Kidney epithelial cell (primary cell): ENCODE measurements around the gene PBX4. TPM values are rescaled to one million over a fixed set of nuclear protein-coding genes. Genes with fewer than 3 reads are reported as not detected.
A peak's percentile ranks its signal among the peaks of the same experiment; 100 is the strongest.

Experiments used
- DNase-seq: peaks from one replicate; pipeline ENCODE4 v3.0.0-alpha.2; 2010; ENCODE audit warnings: low read depth
- H3K27me3 ChIP-seq: 2 replicates; pipeline ENCODE4 v1.6.0; 2011; ENCODE audit warnings: low read length; ENCODE audit not compliant: control insufficient read depth, insufficient read depth
- H3K36me3 ChIP-seq: 2 replicates; pipeline ENCODE4 v1.5.1; 2011; ENCODE audit warnings: low read length; ENCODE audit not compliant: control insufficient read depth, insufficient read depth
- H3K4me3 ChIP-seq: 2 replicates; pipeline ENCODE4 v1.5.1; 2011; ENCODE audit warnings: low read depth, mild to moderate bottlenecking, control low read depth, low read length
- total RNA-seq: library from RNA; depleted of rRNA; stranded (reverse); fragments of >200 nt; gene quantifications from 2 replicates; pipeline ENCODE4 v1.2.3, GENCODE V29; 2015
- TF ChIP-seq, protein P1 (sequence below): IDR thresholded peaks from 2 replicates; pipeline ENCODE4 v1.5.1; 2011; ENCODE audit warnings: mild to moderate bottlenecking, moderate library complexity, low read length, control low read depth, inconsistent platforms; ENCODE audit not compliant: insufficient read depth, poor library complexity, severe bottlenecking

Gene PBX4
- total RNA-seq, 1 donor from 2014 or later: 1.7 TPM

DNA sequence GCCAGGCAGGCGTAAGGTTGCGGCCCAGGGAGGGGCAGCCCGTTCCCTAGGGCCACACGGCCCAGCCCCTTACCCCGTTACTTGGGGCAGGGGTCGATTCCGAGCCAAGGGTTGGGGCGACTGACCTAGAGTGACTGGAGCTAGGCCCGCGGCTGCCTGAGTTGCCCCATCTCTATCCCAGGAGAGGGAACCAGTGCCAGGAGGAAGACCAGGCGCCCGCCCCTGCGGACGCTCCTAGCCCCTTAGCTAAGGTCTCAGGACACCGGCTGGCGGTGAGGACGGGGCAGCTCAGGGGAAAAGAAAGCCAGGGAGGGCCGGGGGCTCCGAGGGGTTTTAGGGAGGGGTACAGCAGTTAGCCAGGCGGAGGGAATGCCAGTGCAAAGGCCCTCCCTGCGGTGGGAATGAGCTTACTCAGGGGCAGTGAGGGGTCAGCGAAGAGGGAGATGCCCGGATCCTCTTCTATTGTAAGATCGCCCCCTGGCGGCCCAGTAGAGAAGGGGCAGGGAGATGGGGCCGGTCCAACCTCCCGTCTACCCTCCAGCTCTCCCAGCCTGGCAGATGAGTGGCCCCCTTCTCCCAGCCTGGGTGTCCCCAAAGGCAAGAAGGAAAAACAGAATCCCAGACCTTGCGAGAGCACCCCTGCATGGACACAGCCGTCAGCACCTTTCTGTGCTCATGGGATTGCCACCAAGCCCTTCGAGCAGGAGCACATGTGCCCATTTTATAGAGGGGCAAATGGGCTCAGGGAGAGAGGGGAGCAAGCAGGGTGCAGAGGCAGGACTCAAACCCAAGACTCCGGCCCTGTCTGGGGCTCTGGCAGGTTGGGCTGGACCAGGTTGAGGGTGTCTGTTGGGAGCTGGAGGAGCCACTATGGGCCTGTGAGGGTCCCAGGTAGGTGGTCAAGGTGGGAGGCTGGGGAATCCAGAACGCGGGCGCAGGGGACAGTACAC lies 64.1 kb downstream of the PBX4 start:
- TF ChIP-seq, protein P1, sequence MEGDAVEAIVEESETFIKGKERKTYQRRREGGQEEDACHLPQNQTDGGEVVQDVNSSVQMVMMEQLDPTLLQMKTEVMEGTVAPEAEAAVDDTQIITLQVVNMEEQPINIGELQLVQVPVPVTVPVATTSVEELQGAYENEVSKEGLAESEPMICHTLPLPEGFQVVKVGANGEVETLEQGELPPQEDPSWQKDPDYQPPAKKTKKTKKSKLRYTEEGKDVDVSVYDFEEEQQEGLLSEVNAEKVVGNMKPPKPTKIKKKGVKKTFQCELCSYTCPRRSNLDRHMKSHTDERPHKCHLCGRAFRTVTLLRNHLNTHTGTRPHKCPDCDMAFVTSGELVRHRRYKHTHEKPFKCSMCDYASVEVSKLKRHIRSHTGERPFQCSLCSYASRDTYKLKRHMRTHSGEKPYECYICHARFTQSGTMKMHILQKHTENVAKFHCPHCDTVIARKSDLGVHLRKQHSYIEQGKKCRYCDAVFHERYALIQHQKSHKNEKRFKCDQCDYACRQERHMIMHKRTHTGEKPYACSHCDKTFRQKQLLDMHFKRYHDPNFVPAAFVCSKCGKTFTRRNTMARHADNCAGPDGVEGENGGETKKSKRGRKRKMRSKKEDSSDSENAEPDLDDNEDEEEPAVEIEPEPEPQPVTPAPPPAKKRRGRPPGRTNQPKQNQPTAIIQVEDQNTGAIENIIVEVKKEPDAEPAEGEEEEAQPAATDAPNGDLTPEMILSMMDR: peak; percentile 74
- H3K27me3 ChIP-seq: no peaks in the 10 kb centered on the region
- DNase-seq: no peak

DNA sequence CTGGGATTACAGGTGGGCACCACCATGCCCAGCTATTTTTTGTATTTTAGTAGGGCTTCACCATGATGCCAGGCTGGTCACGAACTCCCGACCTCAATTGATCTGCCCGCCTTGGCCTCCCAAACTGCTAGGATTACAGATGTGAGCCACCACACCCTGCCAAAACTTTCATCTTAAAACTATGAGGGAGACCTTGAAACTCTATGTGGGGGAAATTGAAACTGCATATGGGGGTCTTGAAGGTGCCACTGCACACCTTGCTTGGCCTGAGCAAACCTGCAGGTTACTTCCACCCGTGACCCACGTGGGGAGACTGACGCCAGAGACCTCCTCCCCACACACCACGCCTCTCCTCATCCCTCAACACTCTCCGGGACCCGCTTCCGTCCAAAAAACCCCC lies 64.8 kb downstream of the PBX4 start:
- H3K4me3 ChIP-seq: no peak overlapping the region
- no peak for DNase-seq
- TF ChIP-seq, protein P1: no peak
- H3K27me3 ChIP-seq: no peaks in the 10 kb centered on the region
- H3K36me3 ChIP-seq: no peaks in the 10 kb centered on the region

More for the DNA sequence above, 64.1 kb downstream of the PBX4 start:
- Histone ChIP-seq H3K4me3 (no peak overlapping the region), H3K36me3 (no peaks in the 10 kb centered on the region)

DNA sequence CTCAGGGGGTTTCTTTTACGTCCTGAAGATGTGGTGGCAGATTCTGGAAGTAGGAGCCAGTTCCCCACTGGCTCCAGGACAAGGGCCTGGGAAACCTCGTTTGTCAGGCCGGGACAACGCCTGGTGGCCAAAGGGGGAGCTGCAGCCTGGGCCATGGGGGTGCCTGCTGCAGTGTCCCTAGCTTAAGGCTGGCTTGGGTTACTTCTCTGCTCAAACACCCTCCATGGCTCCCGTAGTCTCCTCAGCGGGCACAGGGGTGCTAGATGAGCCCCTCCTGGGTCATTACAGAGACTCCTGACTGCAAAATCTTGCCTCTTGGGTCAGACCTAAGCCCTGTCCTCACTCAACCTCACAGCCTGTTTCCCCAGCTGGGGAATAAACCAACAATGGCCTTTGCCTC lies 65.7 kb downstream of the PBX4 start:
- Histone ChIP-seq H3K36me3 (no peaks in the 10 kb centered on the region), H3K27me3 (no peaks in the 10 kb centered on the region), H3K4me3 (no peak overlapping the region)
- DNase-seq: no peak
- TF ChIP-seq, protein P1: peak; percentile 77

DNA sequence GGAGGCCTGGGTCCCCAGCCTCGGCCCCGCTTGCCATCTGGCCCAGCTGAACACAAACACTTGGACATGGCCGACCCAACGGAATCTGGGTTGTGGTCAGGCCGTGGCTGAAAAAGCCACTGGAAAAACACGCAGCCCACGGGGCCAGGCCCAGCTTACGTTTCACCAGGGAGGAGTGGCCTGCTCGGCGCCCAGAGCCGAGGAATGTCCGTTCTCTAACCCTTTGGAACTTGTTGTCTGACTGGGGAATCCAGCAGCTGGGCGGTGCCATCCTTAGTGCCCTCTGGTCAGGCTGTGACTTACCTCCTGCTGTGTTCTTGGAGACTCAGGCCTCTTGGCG lies 66.7 kb downstream of the PBX4 start:
- TF ChIP-seq, protein P1: no peak
- H3K27me3 ChIP-seq: peaks cover 6% of the 10 kb centered on the region
- H3K4me3 ChIP-seq: no peak overlapping the region
- no peak for DNase-seq
- H3K36me3 ChIP-seq: no peaks in the 10 kb centered on the region

DNA sequence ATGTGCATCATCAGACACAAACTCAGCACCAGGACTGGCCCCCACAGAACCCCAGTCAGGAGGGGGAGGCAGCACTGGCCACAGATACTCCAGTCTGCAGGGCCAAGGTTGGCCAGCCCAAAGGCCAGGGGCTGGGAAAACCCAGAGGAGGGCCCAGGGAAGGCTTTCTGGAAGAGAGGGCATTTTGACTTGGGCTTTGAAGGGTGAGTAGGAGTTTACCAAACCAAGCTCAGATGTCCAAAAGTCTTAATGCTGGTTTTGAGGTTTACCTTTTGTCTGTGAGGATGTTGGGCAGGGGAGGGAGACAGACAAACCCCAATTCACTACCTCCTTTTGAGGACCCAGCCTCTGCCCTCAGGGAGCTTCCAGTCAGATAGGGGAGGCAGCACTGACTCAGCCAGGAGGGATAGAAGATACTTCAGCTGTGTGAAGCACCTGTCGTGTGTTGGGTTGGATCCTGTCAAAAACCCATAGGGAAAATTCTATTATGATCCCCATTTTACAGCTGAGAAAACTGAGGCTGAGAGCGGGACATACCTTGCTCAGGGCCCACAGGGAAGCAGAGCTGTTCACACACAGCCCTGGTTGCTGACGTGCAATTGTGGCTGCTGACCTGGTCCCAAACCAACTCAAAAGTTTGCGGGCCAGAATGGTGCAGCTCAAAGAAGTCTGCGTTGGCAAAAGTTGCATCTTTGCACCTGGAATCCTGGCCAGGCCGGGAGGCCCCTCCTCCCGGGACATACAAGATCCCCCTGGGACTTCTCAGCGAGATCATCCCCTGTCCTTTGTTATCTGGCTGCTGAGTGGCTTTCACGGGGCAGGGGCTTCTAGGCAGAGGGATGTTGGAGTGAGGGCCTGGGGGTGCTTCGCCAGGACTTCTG lies 67.3 kb downstream of the PBX4 start:
- Histone ChIP-seq H3K4me3 (no peak overlapping the region), H3K36me3 (no peaks in the 10 kb centered on the region), H3K27me3 (peaks cover 6% of the 10 kb centered on the region)
- no peak for DNase-seq
- TF ChIP-seq, protein P1: no peak
